Loucy (cell line): Measurements from ENCODE around the gene MAPKBP1.

ENCODE experiments used
- CTCF ChIP-seq: fragments of 200-600 bp; sonication (generic); conservative IDR thresholded peaks from 2 replicates; pipeline ENCODE4 v1.5.1; 2014; ENCODE audit warnings: mild to moderate bottlenecking, antibody characterized with exemption, low read length
- EZH2phosphoT487 ChIP-seq: fragments of 200-600 bp; IDR thresholded peaks from 2 replicates; pipeline ENCODE4 v1.6.1; 2018; ENCODE audit warnings: antibody characterized with exemption, mild to moderate bottlenecking, moderate library complexity, borderline replicate concordance

GRCh38 chr15:41780266-41780665 lies 6.0 kb downstream of the MAPKBP1 start:
- no peak for TF ChIP-seq CTCF
- TF ChIP-seq EZH2phosphoT487 = no peak
